Measurements from ENCODE around the gene KNL1.
A peak's percentile ranks its signal among the peaks of the same experiment; 100 is the strongest.

KNL1 gene

GRCh38 chr15:40694688-40695468 is 100.8 kb downstream of the KNL1 start, which contains the start of gene RAD51 (continued):
- TF ChIP-seq ZNF558 (tag by site-specific recombination; IDR thresholded peaks at IDR 0.05) (no peak), ZNF654 (tag by site-specific recombination; IDR thresholded peaks at IDR 0.05; ENCODE audit: low read depth) (no peak), ZNF624 (tag by site-specific recombination; IDR thresholded peaks at IDR 0.05) (no peak), ZNF707 (tag by site-specific recombination; IDR thresholded peaks at IDR 0.05) (no peak), HOXC10 (CRISPR knock-in tag; IDR thresholded peaks at IDR 0.05) (no peak), ZNF837 (tag by site-specific recombination; IDR thresholded peaks at IDR 0.05) (0 out of 2 replicates have a peak, but pooled peaks have one; percentile 69), BCL6B (tag by site-specific recombination; IDR thresholded peaks at IDR 0.05) (no peak), ZNF239 (tag by site-specific recombination; IDR thresholded peaks at IDR 0.05) (0 out of 2 replicates have a peak, but pooled peaks have one; percentile 26), ZNF501 (tag by site-specific recombination; IDR thresholded peaks at IDR 0.05) (peak; percentile 98), ZBTB44 (tag by site-specific recombination; IDR thresholded peaks at IDR 0.05) (no peak), ZNF580 (tag by site-specific recombination; IDR thresholded peaks at IDR 0.05) (0 out of 2 replicates have a peak, but pooled peaks have one; percentile 5), ZNF549 (tag by site-specific recombination; IDR thresholded peaks at IDR 0.05) (no peak), ZNF792 (tag by site-specific recombination; IDR thresholded peaks at IDR 0.05) (no peak), ZNF132 (tag by site-specific recombination; IDR thresholded peaks at IDR 0.05; ENCODE audit: borderline replicate concordance) (no peak), ZSCAN23 (tag by site-specific recombination; IDR thresholded peaks at IDR 0.05) (0 out of 2 replicates have a peak, but pooled peaks have one; percentile 38), ZNF2 (tag by site-specific recombination; IDR thresholded peaks at IDR 0.05) (peak; percentile 68; the same call in 1 of the 2 replicates), ZFP37 (tag by site-specific recombination; IDR thresholded peaks at IDR 0.05) (peak; percentile 84; the same call in 1 of the 2 replicates), ZNF426 (tag by site-specific recombination; IDR thresholded peaks at IDR 0.05) (no peak), AEBP2 (tag by site-specific recombination; IDR thresholded peaks at IDR 0.05; ENCODE audit: borderline replicate concordance) (no peak), ZNF354C (tag by site-specific recombination; IDR thresholded peaks at IDR 0.05; ENCODE audit: borderline replicate concordance, low read depth) (no peak), ZNF776 (tag by site-specific recombination; IDR thresholded peaks at IDR 0.05; ENCODE audit: borderline replicate concordance) (no peak), YY2 (tag by site-specific recombination; IDR thresholded peaks at IDR 0.05) (no peak), ZNF114 (tag by site-specific recombination; IDR thresholded peaks at IDR 0.05) (no peak), ZNF211 (tag by site-specific recombination; IDR thresholded peaks at IDR 0.05; ENCODE audit: low read depth) (no peak), ZNF433 (tag by site-specific recombination; IDR thresholded peaks at IDR 0.05; ENCODE audit: low read depth) (no peak), ZBTB8A (tag by site-specific recombination; IDR thresholded peaks at IDR 0.05) (peak; percentile 73), ZNF148 (tag by site-specific recombination; IDR thresholded peaks at IDR 0.05; ENCODE audit: borderline replicate concordance) (no peak), KLF1 (tag by site-specific recombination; IDR thresholded peaks at IDR 0.05) (peak; percentile 85), ZNF292 (tag by site-specific recombination; IDR thresholded peaks at IDR 0.05; ENCODE audit: borderline replicate concordance, low read depth) (no peak), ZNF830 (tag by site-specific recombination; IDR thresholded peaks at IDR 0.05; ENCODE audit: low read depth) (no peak), EGR2 (tag by site-specific recombination; IDR thresholded peaks at IDR 0.05; ENCODE audit: low read depth) (no peak; the same call in 1 of the 2 replicates), ZNF664 (tag by site-specific recombination; IDR thresholded peaks at IDR 0.05) (no peak), ZNF670 (tag by site-specific recombination; IDR thresholded peaks at IDR 0.05; ENCODE audit: low read depth) (no peak), KLF7 (tag by site-specific recombination; IDR thresholded peaks at IDR 0.05; ENCODE audit: borderline replicate concordance) (peak; percentile 87; the same call in 1 of the 2 replicates)

Data from HEK293 (cell line).